BLaER1 (cell line): ENCODE results near the gene TSHZ3.

Experiments used
- H3K27ac ChIP-seq: shearing (Covaris generic); formaldehyde crosslinking; 2 replicates; pipeline ENCODE4 v1.8.1; 2022
- H3K27me3 ChIP-seq: shearing (Covaris generic); formaldehyde crosslinking; 2 replicates; pipeline ENCODE4 v1.8.1; 2022
- H3K36me3 ChIP-seq: shearing (Covaris generic); formaldehyde crosslinking; 2 replicates; pipeline ENCODE4 v1.8.1; 2022
- H3K4me1 ChIP-seq: shearing (Covaris generic); formaldehyde crosslinking; 2 replicates; pipeline ENCODE4 v1.8.1; 2022
- H3K4me2 ChIP-seq: shearing (Covaris generic); formaldehyde crosslinking; 2 replicates; pipeline ENCODE4 v1.8.1; 2022
- H3K4me3 ChIP-seq: shearing (Covaris generic); formaldehyde crosslinking; 2 replicates; pipeline ENCODE4 v1.8.1; 2022
- H3K9ac ChIP-seq: shearing (Covaris generic); formaldehyde crosslinking; 2 replicates; pipeline ENCODE4 v1.8.1; 2022
- H3K9me3 ChIP-seq: shearing (Covaris generic); formaldehyde crosslinking; 2 replicates; pipeline ENCODE4 v1.8.1; 2022
- H4K20me1 ChIP-seq: shearing (Covaris generic); formaldehyde crosslinking; 2 replicates; pipeline ENCODE4 v1.8.1; 2022
- Cebpa-rat ChIP-seq: shearing (Covaris generic); IDR thresholded peaks from 2 replicates; pipeline ENCODE4 v1.8.1; 2022

Gene TSHZ3

GRCh38 chr19:31338069-31338776 is 11.0 kb downstream of the TSHZ3 start:
- peaks cover 7% of the 10 kb centered on the region; the same call in 1 of the 2 replicates for H3K27me3 ChIP-seq
- TF ChIP-seq Cebpa-rat: no peak
- no peaks in the 10 kb centered on the region for H3K9me3 ChIP-seq
- H4K20me1 ChIP-seq: peaks cover 77% of the 10 kb centered on the region
- no peak overlapping the region for H3K27ac ChIP-seq
- H3K4me2 ChIP-seq: no peak overlapping the region
- H3K4me1 ChIP-seq: peaks cover 29% of the 10 kb centered on the region
- H3K4me3 ChIP-seq: no peak overlapping the region
- no peak overlapping the region for H3K9ac ChIP-seq
- no peaks in the 10 kb centered on the region for H3K36me3 ChIP-seq

GRCh38 chr19:31337008-31337914 is 12.0 kb downstream of the TSHZ3 start:
- H3K4me3 ChIP-seq: no peak overlapping the region
- no peak for TF ChIP-seq Cebpa-rat
- peaks cover 29% of the 10 kb centered on the region for H3K4me1 ChIP-seq
- no peaks in the 10 kb centered on the region for H3K9me3 ChIP-seq
- peaks cover 7% of the 10 kb centered on the region; the same call in 1 of the 2 replicates for H3K27me3 ChIP-seq
- H4K20me1 ChIP-seq: peaks cover 75% of the 10 kb centered on the region
- no peak overlapping the region for H3K9ac ChIP-seq
- no peak overlapping the region for H3K27ac ChIP-seq
- no peak overlapping the region for H3K4me2 ChIP-seq
- no peaks in the 10 kb centered on the region for H3K36me3 ChIP-seq

- Histone ChIP-seq H3K9ac (no peak overlapping the region), H3K4me1 (peaks cover 18% of the 10 kb centered on the region), H3K9me3 (no peaks in the 10 kb centered on the region), H3K4me2 (no peak overlapping the region), H3K36me3 (no peaks in the 10 kb centered on the region), H3K4me3 (no peak overlapping the region), H4K20me1 (peaks cover 62% of the 10 kb centered on the region), H3K27me3 (peaks cover 7% of the 10 kb centered on the region; the same call in 1 of the 2 replicates), H3K27ac (no peak overlapping the region)
- TF ChIP-seq Cebpa-rat: no peak
Measured at GRCh38 chr19:31335716-31336115, 13.5 kb downstream of the TSHZ3 start.

DNA sequence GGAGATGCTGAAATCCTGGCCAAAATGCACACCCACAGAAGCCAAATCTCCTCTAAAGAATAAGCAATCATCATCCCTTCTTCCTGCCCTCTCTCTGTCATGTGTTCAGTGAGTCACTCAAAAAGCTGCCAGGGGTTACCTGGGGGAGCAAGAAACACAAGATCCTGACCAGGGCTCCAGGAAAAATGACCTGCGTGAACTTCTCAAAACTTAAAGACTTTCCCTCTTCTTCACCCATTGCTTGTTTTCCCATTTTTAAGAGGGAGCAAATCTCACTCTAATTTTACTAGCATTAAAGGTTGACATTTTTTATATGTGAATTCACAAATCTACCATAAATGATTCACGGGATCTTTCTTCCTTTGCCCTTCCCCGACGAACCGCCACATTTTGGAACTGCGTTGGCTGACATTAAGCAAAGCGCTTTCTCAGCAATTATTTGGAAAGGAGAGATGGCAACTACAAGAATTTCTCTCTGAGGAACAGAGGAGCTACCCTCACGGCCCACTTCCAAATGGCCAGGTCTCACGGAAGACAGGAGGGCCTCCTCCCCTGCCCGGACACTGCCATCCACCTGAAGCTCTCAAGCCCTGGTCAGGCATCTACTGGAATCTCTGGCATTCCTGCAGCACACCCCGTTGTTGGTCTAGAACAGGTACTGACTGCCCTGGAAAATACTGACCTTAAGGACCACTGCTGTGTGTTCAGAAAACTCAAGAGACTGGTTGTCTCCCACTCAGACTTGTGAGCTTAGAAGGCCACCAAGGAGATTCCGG is 14.2 kb downstream of the TSHZ3 start:
- peaks cover 12% of the 10 kb centered on the region for H3K4me1 ChIP-seq
- no peak for TF ChIP-seq Cebpa-rat
- H3K27ac ChIP-seq: no peak overlapping the region
- H3K9me3 ChIP-seq: no peaks in the 10 kb centered on the region
- no peak overlapping the region for H3K4me2 ChIP-seq
- H3K27me3 ChIP-seq: peaks cover 7% of the 10 kb centered on the region; the same call in 1 of the 2 replicates
- no peak overlapping the region for H3K9ac ChIP-seq
- no peak overlapping the region for H3K4me3 ChIP-seq
- peaks cover 63% of the 10 kb centered on the region for H4K20me1 ChIP-seq
- H3K36me3 ChIP-seq: no peaks in the 10 kb centered on the region

DNA sequence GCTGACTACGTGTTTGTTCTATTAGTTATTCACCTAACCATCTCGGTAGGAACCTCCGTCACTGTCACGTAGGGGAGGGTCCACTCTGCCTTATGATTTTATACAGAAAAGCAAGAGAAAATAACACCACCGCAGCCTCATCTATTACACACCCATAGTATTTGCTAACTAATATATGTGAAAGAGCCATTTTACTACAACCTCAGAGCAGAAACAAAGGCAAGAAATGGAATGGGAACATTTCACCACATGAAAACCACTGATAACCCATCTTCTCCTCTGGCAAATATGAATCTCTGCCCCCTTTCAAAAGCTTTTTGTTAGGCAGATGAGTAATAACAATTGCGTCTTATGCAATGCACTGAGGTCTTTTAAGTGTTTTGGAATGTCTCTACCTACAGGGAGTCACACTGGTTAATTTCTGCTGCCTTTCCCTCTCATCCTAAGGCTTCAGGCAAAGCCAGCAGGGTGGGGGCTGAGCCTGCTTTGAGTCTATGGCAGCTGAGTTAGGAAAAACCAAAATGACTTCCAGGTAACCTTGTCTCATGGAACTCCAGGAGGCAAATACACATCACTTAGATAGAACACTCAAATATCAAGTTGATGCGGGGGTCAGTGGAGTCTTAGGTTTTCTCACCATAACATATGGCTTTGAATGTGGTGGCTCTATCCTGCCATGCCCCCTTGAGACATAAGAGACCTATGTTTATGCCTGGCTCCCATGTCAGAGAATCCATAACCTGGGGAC is 15.0 kb downstream of the TSHZ3 start:
- Histone ChIP-seq H3K27ac (no peak overlapping the region), H3K9me3 (no peaks in the 10 kb centered on the region), H3K27me3 (peaks cover 2% of the 10 kb centered on the region; the same call in 1 of the 2 replicates), H3K4me3 (no peak overlapping the region), H3K4me1 (peaks cover 4% of the 10 kb centered on the region), H4K20me1 (peaks cover 61% of the 10 kb centered on the region), H3K9ac (no peak overlapping the region), H3K36me3 (no peaks in the 10 kb centered on the region), H3K4me2 (no peak overlapping the region)
- no peak for TF ChIP-seq Cebpa-rat

DNA sequence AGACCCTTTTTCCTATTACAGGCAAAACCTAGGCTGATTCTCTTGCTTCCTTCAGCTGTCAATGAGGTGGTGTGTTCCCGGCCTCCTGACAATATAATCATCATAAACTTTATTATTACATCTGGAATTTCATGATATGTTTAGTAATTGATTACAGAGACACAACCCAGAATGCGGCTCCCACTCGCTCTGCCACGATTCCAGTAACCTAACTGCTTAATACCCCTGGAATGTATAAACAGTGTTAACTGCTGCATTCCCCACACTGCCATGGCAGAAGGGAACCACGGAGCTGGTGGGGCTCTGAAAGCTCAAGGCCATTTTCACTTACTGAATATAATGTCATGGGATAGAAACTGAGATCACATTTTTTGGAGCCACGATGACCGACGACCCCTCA is 17.1 kb downstream of the TSHZ3 start:
- Histone ChIP-seq H3K9me3 (no peaks in the 10 kb centered on the region), H3K4me2 (no peak overlapping the region), H3K36me3 (no peaks in the 10 kb centered on the region), H3K4me1 (no peaks in the 10 kb centered on the region), H3K9ac (no peak overlapping the region), H4K20me1 (peaks cover 61% of the 10 kb centered on the region; the same call in 1 of the 2 replicates), H3K4me3 (no peak overlapping the region), H3K27me3 (no peaks in the 10 kb centered on the region), H3K27ac (no peak overlapping the region)
- no peak for TF ChIP-seq Cebpa-rat

DNA sequence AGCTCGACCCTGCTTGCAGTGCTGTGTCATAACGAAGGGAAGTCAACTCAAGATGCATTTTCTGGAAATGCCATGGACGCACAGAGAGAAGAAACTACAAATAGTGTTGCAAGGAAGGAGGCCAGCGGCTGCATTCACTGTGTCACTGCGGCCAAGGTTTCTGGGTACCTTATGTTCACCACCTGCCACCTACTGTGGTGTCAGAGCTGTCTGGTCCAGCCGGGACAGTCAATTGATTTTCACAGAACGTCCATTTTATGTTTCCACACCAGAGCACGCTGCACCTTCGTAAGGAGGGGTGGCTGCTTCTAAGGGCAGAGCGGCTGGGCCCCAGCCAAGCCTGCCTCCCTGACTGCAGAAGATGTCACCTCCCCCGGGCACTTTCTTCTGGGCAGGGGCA is 17.7 kb downstream of the TSHZ3 start:
- no peak overlapping the region for H3K4me3 ChIP-seq
- no peak overlapping the region for H3K27ac ChIP-seq
- no peak for TF ChIP-seq Cebpa-rat
- H3K9me3 ChIP-seq: no peaks in the 10 kb centered on the region
- H3K4me2 ChIP-seq: no peak overlapping the region
- peaks cover 61% of the 10 kb centered on the region; the same call in 1 of the 2 replicates for H4K20me1 ChIP-seq
- H3K4me1 ChIP-seq: no peaks in the 10 kb centered on the region
- H3K9ac ChIP-seq: no peak overlapping the region
- H3K36me3 ChIP-seq: no peaks in the 10 kb centered on the region
- H3K27me3 ChIP-seq: no peaks in the 10 kb centered on the region

- Histone ChIP-seq H3K4me2 (no peak overlapping the region), H3K9me3 (no peaks in the 10 kb centered on the region), H3K4me1 (no peaks in the 10 kb centered on the region), H3K36me3 (no peaks in the 10 kb centered on the region), H3K27ac (no peak overlapping the region), H3K27me3 (no peaks in the 10 kb centered on the region), H3K4me3 (no peak overlapping the region), H4K20me1 (peaks cover 61% of the 10 kb centered on the region; the same call in 1 of the 2 replicates), H3K9ac (no peak overlapping the region)
- no peak for TF ChIP-seq Cebpa-rat
Measured at GRCh38 chr19:31330761-31331160, 18.5 kb downstream of the TSHZ3 start.

DNA sequence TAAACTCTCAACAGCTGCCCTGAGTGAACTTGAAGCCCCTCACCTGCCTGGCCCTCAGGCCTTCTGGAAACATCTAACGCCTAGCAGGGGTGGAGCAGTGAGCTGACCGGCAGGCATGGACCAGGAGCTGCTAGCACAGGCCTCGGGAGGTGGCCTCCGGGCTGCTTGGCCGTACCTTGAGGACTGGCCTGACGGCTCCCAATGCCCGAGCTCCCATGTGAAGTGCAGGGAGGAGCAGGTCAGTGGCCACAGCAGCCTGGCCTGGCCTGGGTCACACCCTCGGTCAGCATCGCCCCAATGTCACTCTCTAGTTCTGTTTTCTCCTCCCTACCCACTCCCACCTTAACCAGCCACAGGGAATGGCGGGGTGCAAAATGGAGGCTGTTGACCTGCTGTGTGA is 19.0 kb downstream of the TSHZ3 start:
- Histone ChIP-seq H3K36me3 (no peaks in the 10 kb centered on the region), H3K4me1 (no peaks in the 10 kb centered on the region), H3K4me2 (no peak overlapping the region), H4K20me1 (peaks cover 64% of the 10 kb centered on the region; the same call in 1 of the 2 replicates), H3K4me3 (no peak overlapping the region), H3K27ac (no peak overlapping the region), H3K9ac (no peak overlapping the region), H3K9me3 (no peaks in the 10 kb centered on the region), H3K27me3 (no peaks in the 10 kb centered on the region)
- no peak for TF ChIP-seq Cebpa-rat
